ENCODE data around the gene SYN1.

The SYN1 gene

GRCh38 chrX:47523297-47523696 is 96.4 kb downstream of the SYN1 start:
- no peak for DNase-seq (ENCODE audit: low read depth, low spot score)
- POLR2A ChIA-PET: interaction anchor here (1.0 to 1.4 kb wide), 3 partner anchors 22 to 329 kb away, joined by 3 to 5 read pairs (median 3); no protein-coding TSS in a partner anchor

More at GRCh38 chrX:47523297-47523696, 96.4 kb downstream of the SYN1 start:
- TF ChIP-seq CTCF (IDR thresholded peaks at IDR 0.05; ENCODE audit: insufficient read depth, low read length, missing control alignments): peak; percentile 91
- peak overlapping the region; percentile 58 for H3K4me3 ChIP-seq (ENCODE audit: low read depth, low read length)
- CTCF ChIA-PET: interaction anchor here (0.6 to 4.4 kb wide), 28 partner anchors 8 to 332 kb away, joined by 3 to 48 read pairs (median 6); no protein-coding TSS in a partner anchor

Data from AG04449 (cell line).